GM10847 (cell line): ENCODE data around the gene NRXN3.

Source experiments
- POLR2A ChIP-seq: IDR thresholded peaks from 2 replicates; pipeline ENCODE4 v1.6.1; 2011; ENCODE audit not compliant: insufficient read length; ENCODE audit errors: extremely low read depth

NRXN3 gene

DNA sequence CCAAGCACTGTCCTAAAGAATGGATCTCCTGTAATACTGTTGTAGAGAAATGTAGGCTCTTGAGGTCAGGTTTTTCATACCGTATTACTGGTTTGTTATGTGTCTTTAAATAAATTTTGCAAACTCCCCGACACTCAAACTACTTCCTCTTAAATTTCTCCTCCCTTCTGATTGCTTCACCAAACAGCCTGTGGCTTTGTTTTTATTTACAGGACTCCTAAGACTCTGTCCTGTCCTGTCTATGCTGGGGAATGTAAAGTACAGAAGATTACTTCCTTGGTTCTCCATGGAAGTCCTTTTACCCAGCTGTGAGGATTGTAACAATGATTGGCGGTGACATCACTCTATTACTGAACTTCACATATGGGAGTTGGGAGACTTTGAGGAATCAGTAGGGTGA lies 1167.6 kb downstream of the NRXN3 start:
- TF ChIP-seq POLR2A: no peak

- no peak for TF ChIP-seq POLR2A
Observed at GRCh38 chr14:79342942-79343341, 1172.8 kb downstream of the NRXN3 start.

- no peak for TF ChIP-seq POLR2A
Observed at GRCh38 chr14:79351011-79351410, 1180.8 kb downstream of the NRXN3 start.

GRCh38 chr14:79352076-79352630 lies 1182.0 kb downstream of the NRXN3 start:
- no peak for TF ChIP-seq POLR2A

DNA sequence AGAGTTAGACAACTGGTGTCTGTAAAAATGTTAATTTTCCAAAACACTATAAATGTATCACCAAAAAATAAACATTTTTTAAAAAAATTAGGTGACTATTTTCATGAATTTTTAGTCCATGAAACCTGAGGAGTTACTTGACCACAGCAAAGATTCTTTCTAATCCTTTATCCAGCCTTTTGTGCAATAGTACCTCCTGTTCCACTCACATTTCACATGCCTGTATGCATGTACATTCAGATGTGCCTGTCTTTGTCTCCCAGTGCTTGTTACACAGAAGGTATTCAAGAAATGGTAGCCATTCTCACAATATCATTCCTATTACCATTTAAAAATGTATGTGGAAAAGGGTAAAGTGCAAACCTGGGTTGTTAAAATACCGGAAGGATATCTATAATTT lies 1184.2 kb downstream of the NRXN3 start:
- no peak for TF ChIP-seq POLR2A

DNA sequence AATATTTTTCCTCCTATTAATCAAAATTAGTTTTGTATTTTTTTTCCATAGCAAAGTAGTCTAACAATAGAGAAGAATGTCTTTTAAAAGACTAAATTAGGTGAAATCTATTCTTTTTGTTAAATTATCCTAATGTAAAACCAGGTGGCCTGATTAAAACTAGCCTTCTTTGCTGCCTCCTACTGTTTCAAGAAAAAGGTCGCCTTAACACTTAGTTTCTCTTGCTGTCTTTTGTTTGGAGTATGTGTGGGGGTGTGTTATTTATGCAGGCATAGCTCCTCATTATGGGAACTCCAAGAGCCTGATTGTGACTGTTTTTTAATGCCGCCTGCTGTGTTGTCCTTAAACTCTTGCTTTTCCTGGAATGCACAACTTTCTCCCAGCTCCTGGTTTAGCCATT lies 1185.9 kb downstream of the NRXN3 start:
- TF ChIP-seq POLR2A: no peak

DNA sequence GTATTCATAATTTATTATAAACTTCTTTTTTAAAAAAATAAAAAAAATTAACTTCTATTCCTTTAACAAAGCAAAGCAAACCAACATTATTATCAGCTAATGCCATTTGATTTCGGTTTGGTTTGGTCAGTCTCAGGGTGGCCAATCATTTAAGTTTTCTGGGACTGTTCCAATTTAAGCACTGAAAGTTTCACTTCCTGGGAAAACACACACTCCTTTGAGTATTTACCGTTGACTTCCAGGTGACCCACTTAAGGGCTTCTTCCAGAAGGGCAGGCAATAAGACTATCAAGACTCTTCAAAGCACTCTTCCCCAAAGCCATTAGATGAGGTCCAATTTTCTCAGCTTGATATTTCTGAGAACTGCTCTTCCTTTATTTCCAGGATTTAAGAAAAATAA lies 1187.1 kb downstream of the NRXN3 start:
- no peak for TF ChIP-seq POLR2A

DNA sequence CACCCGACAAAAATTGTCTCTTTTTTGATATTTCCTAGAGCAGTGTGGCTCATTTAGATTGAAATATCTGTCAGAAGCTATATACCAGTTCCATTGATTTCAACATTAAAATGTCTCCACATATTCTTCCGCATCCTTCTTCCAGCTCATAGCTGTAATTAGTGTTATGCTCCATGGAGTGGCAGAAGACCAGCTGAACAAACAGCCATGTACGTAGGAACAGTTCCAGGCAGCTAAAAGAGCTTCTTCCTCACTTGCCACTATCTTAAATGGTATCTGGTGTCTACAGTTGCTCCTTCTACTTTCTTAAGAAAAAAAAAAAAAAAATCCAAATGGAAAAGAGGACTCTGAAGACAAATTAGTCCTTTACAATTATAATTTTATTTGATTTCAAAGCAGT lies 1193.1 kb downstream of the NRXN3 start:
- no peak for TF ChIP-seq POLR2A

DNA sequence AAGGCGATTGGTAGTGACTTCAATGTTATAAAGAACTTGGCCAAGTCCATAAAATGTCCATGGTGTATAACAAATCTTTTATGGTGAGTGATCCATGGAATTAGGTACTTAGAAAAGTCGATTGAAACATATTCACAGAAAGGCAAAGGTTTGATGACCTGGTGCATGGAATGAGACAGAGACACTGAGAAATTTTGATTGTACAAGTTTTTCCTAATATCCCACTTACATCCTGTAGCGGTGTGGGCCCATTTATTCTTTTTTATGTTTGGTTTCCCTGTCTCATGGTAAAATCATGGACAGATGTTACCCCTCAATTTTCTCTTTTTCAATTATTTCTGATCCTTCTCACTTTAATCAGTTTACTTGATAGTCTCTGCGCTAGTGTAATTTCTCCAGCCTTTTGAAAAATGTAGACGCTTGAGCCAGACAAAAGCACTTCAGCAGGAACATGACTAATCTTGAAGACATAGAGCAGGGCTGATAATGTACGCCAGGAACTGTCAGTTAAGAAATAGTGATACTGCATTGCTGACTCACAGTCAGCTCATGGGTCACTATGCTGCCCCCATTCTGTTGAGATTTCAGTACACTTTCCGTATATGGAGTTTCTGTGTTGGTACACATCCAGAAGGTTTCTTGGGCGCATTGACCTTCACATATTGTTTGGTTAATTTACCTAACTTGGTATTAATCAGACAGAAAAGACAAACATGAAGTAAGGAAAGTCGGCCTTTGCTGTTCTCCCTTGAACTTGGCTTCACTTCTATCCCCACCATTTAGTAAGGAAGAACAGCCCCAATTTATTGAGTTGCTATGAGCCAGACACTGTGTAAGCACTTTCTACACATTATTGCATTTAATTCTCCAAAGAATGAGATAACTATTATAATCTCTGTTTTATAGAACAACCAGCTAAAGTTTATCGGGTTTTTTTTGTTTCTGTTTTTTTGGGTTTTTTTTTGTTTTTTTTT lies 1199.5 kb downstream of the NRXN3 start:
- no peak for TF ChIP-seq POLR2A

- TF ChIP-seq POLR2A: no peak
Observed at GRCh38 chr14:79370969-79371368, 1200.8 kb downstream of the NRXN3 start.

GRCh38 chr14:79373451-79373850 lies 1203.3 kb downstream of the NRXN3 start:
- no peak for TF ChIP-seq POLR2A

DNA sequence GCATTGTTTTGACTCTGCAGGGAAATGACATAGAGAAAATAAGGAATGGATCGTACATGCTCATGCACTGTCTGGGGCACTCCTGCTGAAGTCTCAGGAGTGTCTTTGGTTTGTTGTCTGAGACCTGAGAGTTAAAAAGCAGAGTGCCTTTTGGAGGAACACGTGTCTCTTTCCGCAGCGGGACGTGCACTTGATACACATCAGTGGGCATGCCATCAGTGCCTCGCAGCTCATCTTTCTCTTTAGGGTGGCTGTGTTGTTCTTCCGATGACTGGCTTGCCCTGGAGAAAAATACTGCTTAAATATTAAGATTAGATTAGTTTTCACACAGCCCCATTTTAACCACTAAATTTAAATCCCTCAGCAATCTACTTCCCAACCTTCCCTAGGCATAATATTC lies 1205.2 kb downstream of the NRXN3 start:
- no peak for TF ChIP-seq POLR2A

DNA sequence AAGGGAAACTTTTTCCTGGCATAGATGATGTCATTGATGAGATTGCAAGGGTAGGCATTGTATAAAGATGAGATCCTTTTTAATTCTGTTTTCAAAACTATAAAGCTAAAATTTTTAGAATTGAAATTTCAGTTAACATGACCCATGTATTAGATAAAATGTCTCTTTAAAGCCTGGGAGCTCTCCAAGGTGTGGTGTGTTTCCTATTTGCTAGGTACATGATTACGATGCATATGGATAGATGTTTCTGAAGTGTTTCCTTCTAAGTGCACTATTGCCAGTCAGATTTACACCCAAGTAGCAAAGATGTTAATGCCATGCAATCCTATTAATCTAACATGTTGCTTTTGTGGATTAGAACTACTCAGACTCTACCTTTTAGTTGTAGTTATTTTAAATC lies 1206.4 kb downstream of the NRXN3 start:
- TF ChIP-seq POLR2A: no peak

GRCh38 chr14:79378020-79378419 lies 1207.8 kb downstream of the NRXN3 start:
- no peak for TF ChIP-seq POLR2A

DNA sequence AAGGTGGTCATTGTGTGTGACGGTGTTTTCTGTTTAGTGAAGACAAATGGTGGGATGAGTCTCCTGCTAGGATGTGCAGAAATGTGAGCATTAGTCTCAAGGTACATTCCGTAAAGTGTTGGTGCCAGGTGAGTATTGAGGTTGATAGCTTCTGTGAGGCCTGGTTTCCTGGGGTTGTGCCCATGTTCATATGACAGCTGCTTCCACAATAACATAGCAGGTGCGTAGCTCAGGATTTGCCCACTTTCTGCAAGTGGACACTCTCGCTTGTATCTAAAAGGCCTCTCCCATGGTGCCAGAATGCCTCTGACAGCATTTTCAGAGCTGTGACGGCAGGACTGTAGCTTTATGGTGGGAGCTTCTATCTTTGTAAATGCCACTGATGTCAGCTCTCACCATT lies 1209.1 kb downstream of the NRXN3 start:
- no peak for TF ChIP-seq POLR2A

DNA sequence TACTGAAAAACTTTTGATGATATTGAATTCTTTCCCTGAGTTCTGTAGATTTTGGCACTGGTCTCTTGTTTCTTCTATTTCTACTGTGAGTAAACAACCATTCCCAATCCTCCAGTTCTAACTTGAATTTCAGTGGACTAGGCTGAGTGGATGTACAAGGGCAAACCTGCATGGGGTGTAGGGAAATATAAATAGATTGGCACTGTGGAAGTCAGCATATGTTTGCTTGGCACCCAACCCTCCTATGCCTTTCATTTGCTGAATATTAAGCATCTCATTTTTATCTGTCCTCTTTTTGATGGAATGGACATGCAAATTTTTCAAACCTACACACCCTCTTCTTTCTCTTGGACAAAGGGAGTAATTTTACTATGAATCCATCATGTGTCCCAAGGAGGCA lies 1212.9 kb downstream of the NRXN3 start:
- TF ChIP-seq POLR2A: no peak

- TF ChIP-seq POLR2A: no peak
Observed at GRCh38 chr14:79383475-79383874, 1213.3 kb downstream of the NRXN3 start.
